Skeletal muscle tissue (tissue), 2 donors: Measurements from ENCODE around the gene OR2AE1. TPM values are rescaled to one million over a fixed set of nuclear protein-coding genes. Genes with fewer than 3 reads are reported as not detected.

Experiments used
- small RNA-seq: library from RNA; depleted of rRNA; stranded (forward); fragments of <200 nt; gene quantifications from one replicate; pipeline ENCODE3, GENCODE V24; 2014
- total RNA-seq: library from RNA; depleted of rRNA; stranded (reverse); fragments of >200 nt; gene quantifications from one replicate; pipeline ENCODE4 v1.2.3, GENCODE V29; 2014

Gene OR2AE1
- total RNA-seq, 1 donor from 2014 or later: not detected

Small RNA genes within 50 kb of the gene (small RNA-seq; reads per million reads assigned to genes)
- gene AC011904.1 (not detected), gene CYP3A52P (not detected)

Other genes starting within 250 kb of the OR2AE1 start
- gene CYP3A5, start 197.0 kb downstream of the OR2AE1 start, total RNA-seq: 1.0 TPM
- 0.52 TPM for gene CYP3A7, start 141.8 kb downstream of the OR2AE1 start, total RNA-seq
- not detected for gene CYP3A4, start 92.8 kb downstream of the OR2AE1 start, total RNA-seq
- not detected for gene CYP3A43, start 49.0 kb downstream of the OR2AE1 start, total RNA-seq
- 15.1 TPM for gene TRIM4, start 42.5 kb upstream of the OR2AE1 start, total RNA-seq
- 1.0 TPM for gene GJC3, start 52.6 kb upstream of the OR2AE1 start, total RNA-seq
- 9.4 TPM for gene AZGP1, start 99.0 kb upstream of the OR2AE1 start, total RNA-seq
- 32.9 TPM for gene ZKSCAN1, start 138.6 kb upstream of the OR2AE1 start, total RNA-seq
- 11.5 TPM for gene ZSCAN21, start 172.7 kb upstream of the OR2AE1 start, total RNA-seq
- gene ZNF3, start 204.7 kb upstream of the OR2AE1 start, total RNA-seq: 34.4 TPM
- gene COPS6, start 211.9 kb upstream of the OR2AE1 start, total RNA-seq: 57.4 TPM
- gene MCM7, start 224.4 kb upstream of the OR2AE1 start, total RNA-seq: 42.3 TPM
- gene AP4M1, start 224.6 kb upstream of the OR2AE1 start, total RNA-seq: 20.9 TPM
- 11.0 TPM for gene TAF6, start 242.3 kb upstream of the OR2AE1 start, total RNA-seq
- 25.6 TPM for gene CNPY4, start 242.6 kb upstream of the OR2AE1 start, total RNA-seq
- gene MBLAC1, start 249.9 kb upstream of the OR2AE1 start, total RNA-seq: 1.0 TPM